ENCODE measurements around the gene MRGPRX2.

GRCh38 chr11:19026862-19027261 lies 33.7 kb downstream of the MRGPRX2 start:
- TF ChIP-seq CTCF (IDR thresholded peaks at IDR 0.05; ENCODE audit: low read depth, low read length) = no peak
- TF ChIP-seq POLR2A (IDR thresholded peaks at IDR 0.05; ENCODE audit: extremely low read depth, insufficient read length) = no peak
- no peak for TF ChIP-seq MAX (IDR thresholded peaks at IDR 0.05; ENCODE audit: low read depth, low read length)
